GM19372 (cell line): ENCODE data around the gene ASB18.

Experiments
- ATAC-seq: cut with Tn5 transposase; IDR thresholded peaks from one replicate; pipeline ENCODE4 v1.9.1; 2021; ENCODE audit warnings: mild to moderate bottlenecking, low read depth, moderate library complexity; ENCODE audit not compliant: unreplicated experiment

ASB18 gene

GRCh38 chr2:236244256-236244655, 19.9 kb downstream of the ASB18 start:
- ATAC-seq, result no peak

- ATAC-seq, result no peak
Measured at GRCh38 chr2:236242057-236242495, 22.1 kb downstream of the ASB18 start.

- ATAC-seq, result no peak
Measured at GRCh38 chr2:236241181-236242056, 22.8 kb downstream of the ASB18 start.

GRCh38 chr2:236240228-236240990, 23.8 kb downstream of the ASB18 start:
- no peak for ATAC-seq

- ATAC-seq, result no peak
Measured at GRCh38 chr2:236239276-236240065, 24.7 kb downstream of the ASB18 start.

- no peak for ATAC-seq
Measured at GRCh38 chr2:236238751-236239150, 25.5 kb downstream of the ASB18 start.

- ATAC-seq, result no peak
Measured at GRCh38 chr2:236237468-236238190, 26.6 kb downstream of the ASB18 start.

GRCh38 chr2:236236559-236237452, 27.4 kb downstream of the ASB18 start:
- no peak for ATAC-seq

- no peak for ATAC-seq
Measured at GRCh38 chr2:236229186-236229585, 35.0 kb downstream of the ASB18 start.

GRCh38 chr2:236223675-236224074, 40.5 kb downstream of the ASB18 start:
- no peak for ATAC-seq

GRCh38 chr2:236221798-236222197, 42.4 kb downstream of the ASB18 start:
- ATAC-seq, result no peak

- no peak for ATAC-seq
Measured at GRCh38 chr2:236219411-236219810, 44.8 kb downstream of the ASB18 start.

- no peak for ATAC-seq
Measured at GRCh38 chr2:236217926-236218325, 46.3 kb downstream of the ASB18 start.

- no peak for ATAC-seq
Measured at GRCh38 chr2:236216711-236217110, 47.5 kb downstream of the ASB18 start.

GRCh38 chr2:236215761-236216333, 48.4 kb downstream of the ASB18 start:
- no peak for ATAC-seq

- ATAC-seq, result no peak
Measured at GRCh38 chr2:236215196-236215595, 49.0 kb downstream of the ASB18 start.

- ATAC-seq, result no peak
Measured at GRCh38 chr2:236214376-236214995, 49.7 kb downstream of the ASB18 start.

GRCh38 chr2:236211296-236211695, 52.9 kb downstream of the ASB18 start:
- no peak for ATAC-seq
